Lower leg skin (tissue), 3 donors: ENCODE data around the gene ITPKB.

ENCODE experiments used
- CTCF ChIP-seq, 3 donors: fragments of 450-650 bp; IDR thresholded peaks; one replicate each; pipeline ENCODE4 v1.5.1; 2016; ENCODE audit warnings: antibody characterized with exemption in 3 of 3, mild to moderate bottlenecking in 3 of 3, moderate library complexity in 2 of 3
- POLR2A ChIP-seq, 2 donors: fragments of 450-650 bp; IDR thresholded peaks; one replicate each; pipeline ENCODE4 v1.6.1; 2016 to 2017; ENCODE audit warnings: antibody characterized with exemption in 2 of 2, mild to moderate bottlenecking in 1 of 2, moderate library complexity in 1 of 2

- no peak for TF ChIP-seq CTCF (IDR thresholded peaks at IDR 0.05)
- no peak for TF ChIP-seq POLR2A (IDR thresholded peaks at IDR 0.05)
These were observed 40.5 kb upstream of the ITPKB start for GRCh38 chr1:226779561-226779960.
